ENCODE results near the gene GLS.

DNA sequence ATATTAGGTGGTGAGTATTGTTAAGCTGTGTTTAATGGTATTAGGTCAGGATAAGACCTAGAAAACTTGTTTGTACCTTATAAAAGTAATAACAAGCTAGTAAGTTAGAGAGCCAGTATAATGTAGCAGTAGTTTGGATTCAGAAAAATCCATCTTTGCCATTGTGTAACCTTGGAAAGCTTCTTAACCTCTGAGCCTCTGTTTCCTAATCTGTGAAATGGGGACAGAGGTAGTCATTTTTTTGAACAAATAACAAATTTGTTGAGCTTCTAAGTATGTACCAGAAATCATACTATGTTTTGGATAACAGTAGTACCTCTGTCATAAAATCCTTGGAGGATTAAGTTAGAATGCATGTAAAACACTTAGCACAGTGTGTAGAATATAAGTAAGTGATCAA, 12.5 kb downstream of the GLS start:
- no peak for TF ChIP-seq CTCF (IDR thresholded peaks at IDR 0.05)
- TF ChIP-seq POLR2A (IDR thresholded peaks at IDR 0.05): no peak
